K562 (cell line): ENCODE measurements around the gene C14orf180. TPM values are rescaled to one million over a fixed set of nuclear protein-coding genes. Genes with fewer than 3 reads are reported as not detected.

Source experiments
- ATAC-seq: fragments of 200-7000 bp; cut with Tn5 transposase; 3 replicates; pipeline ENCODE4 v1.9.1; 2020; ENCODE audit warnings: moderate library complexity
- BruUV-seq: library from RNA; stranded (reverse); fragments of 400-500 nt; replicated peaks from 2 replicates; lab custom pipeline; 2021; lab: Mats Ljungman, UMichigan
- CTCF ChIA-PET: fragments of 300-600 bp; formaldehyde crosslinking; extraction: SDS; loops from one replicate; lab custom pipeline; 2021; ENCODE audit warnings: low intra/inter-chr PET ratio; lab: Yijun Ruan, JAX
- POLR2A ChIA-PET: fragments of 300-600, 350-650 bp; sonication (Branson Sonifier 250); formaldehyde crosslinking; extraction: SDS; loops from one replicate; lab custom pipeline; 2021; ENCODE audit warnings: antibody characterized with exemption, inconsistent platforms; lab: Yijun Ruan, JAX
- DNase-seq, 4 experiments: peaks; one replicate each; pipeline versions ENCODE4 v3.0.0 to v3.0.0-alpha.2; 2011 to 2018; ENCODE audit warnings: low spot score in 3 of 4, mixed read lengths in 3 of 4; ENCODE audit errors: extremely low read depth in 1 of 4
- FAIRE-seq: peaks from 2 replicates; lab custom pipeline; 2011; peaks lifted over from hg19 to GRCh38; lab: Jason Lieb, UNC
- H2AFZ ChIP-seq: 2 replicates; pipeline ENCODE4 v1.6.0; 2011; ENCODE audit warnings: low read depth, low read length, control low read depth, inconsistent platforms
- H3K27ac ChIP-seq: fragments of 200-600 bp; 3 replicates; pipeline ENCODE4 v1.8.0; 2011; ENCODE audit warnings: low read depth, mild to moderate bottlenecking, control low read depth, inconsistent platforms, low read length, moderate library complexity, mixed read lengths; ENCODE audit errors: extremely low read depth
- H3K27me3 ChIP-seq, 2 experiments: fragments of 300-600 bp in 1 of 2; 2 replicates in 1 of 2; 3 replicates in 1 of 2; pipeline versions ENCODE4 v1.6.0 to v1.8.0; 2011; ENCODE audit warnings: inconsistent platforms in 2 of 2, low read length in 2 of 2, mild to moderate bottlenecking in 1 of 2, mixed read lengths in 1 of 2, moderate library complexity in 1 of 2; ENCODE audit not compliant: control insufficient read depth in 2 of 2, insufficient read depth in 2 of 2
- H3K36me3 ChIP-seq: fragments of 300-600 bp; 3 replicates; pipeline ENCODE4 v1.8.0; 2011; ENCODE audit warnings: mild to moderate bottlenecking, low read length, inconsistent platforms; ENCODE audit not compliant: control insufficient read depth, insufficient read depth
- H3K4me1 ChIP-seq, 2 experiments: fragments of 200-600 bp in 1 of 2; replicated peaks in 1 of 2; 2 replicates in 1 of 2; 3 replicates in 1 of 2; pipeline versions ENCODE4 v1.5.1 to v1.8.0; 2011; ENCODE audit warnings: inconsistent platforms in 2 of 2, low read length in 2 of 2, mild to moderate bottlenecking in 1 of 2, mixed read lengths in 1 of 2, moderate library complexity in 1 of 2; ENCODE audit not compliant: control insufficient read depth in 2 of 2, insufficient read depth in 2 of 2
- H3K4me2 ChIP-seq: 2 replicates; pipeline ENCODE4 v1.6.1; 2011; ENCODE audit warnings: low read length, control low read depth, inconsistent platforms, mixed read lengths; ENCODE audit not compliant: insufficient read depth
- H3K4me3 ChIP-seq: fragments of 200-600 bp; sonication (generic), shearing (Covaris generic); 2 replicates; pipeline ENCODE4 v1.5.1; 2016; ENCODE audit warnings: control low read depth, inconsistent platforms
- H3K79me2 ChIP-seq: fragments of 200-600 bp; 3 replicates; pipeline ENCODE4 v1.8.0; 2011; ENCODE audit warnings: low read length, inconsistent platforms; ENCODE audit not compliant: control insufficient read depth, insufficient read depth
- H3K9ac ChIP-seq, 2 experiments: 2 replicates each; pipeline versions ENCODE4 v1.6.0 to v1.6.1; 2011; ENCODE audit warnings: low read depth in 2 of 2, low read length in 2 of 2, control low read depth in 1 of 2, inconsistent platforms in 1 of 2, mild to moderate bottlenecking in 1 of 2, mixed read lengths in 1 of 2; ENCODE audit not compliant: insufficient read depth in 1 of 2
- H3K9me1 ChIP-seq: one replicate; pipeline ENCODE4 v1.6.0; 2011; ENCODE audit warnings: inconsistent platforms, mild to moderate bottlenecking, low read length, moderate library complexity; ENCODE audit not compliant: control insufficient read depth, insufficient read depth
- H3K9me3 ChIP-seq: replicated peaks from 2 replicates; pipeline ENCODE4 v1.5.1; 2011; ENCODE audit warnings: low read depth, low read length, inconsistent platforms; ENCODE audit not compliant: control insufficient read depth, insufficient read depth
- H4K20me1 ChIP-seq: replicated peaks from 2 replicates; pipeline ENCODE4 v1.6.1; 2011; ENCODE audit warnings: low read length, inconsistent platforms, mixed read lengths; ENCODE audit not compliant: control insufficient read depth, insufficient read depth
- EP300 ChIP-seq: IDR thresholded peaks from 2 replicates; pipeline ENCODE4 v1.6.1; 2012; ENCODE audit warnings: low read length, improper control_type of control experiment
- NR2C2 ChIP-seq, 2 experiments: fragments of 200-800 bp in 1 of 2; sonication (Bioruptor generic) in 1 of 2; sonication (generic) in 1 of 2; formaldehyde crosslinking in 1 of 2; IDR thresholded peaks; 2 replicates each; pipeline versions ENCODE4 v1.6.1 to v1.8.0; 2016 to 2022; ENCODE audit warnings: mild to moderate bottlenecking in 1 of 2, missing compliant biosample characterization in 1 of 2, missing genetic modification characterization in 1 of 2, missing genetic modification reagents in 1 of 2
- RBM17 ChIP-seq: fragments of 200-400 bp; formaldehyde crosslinking; IDR thresholded peaks from 2 replicates; pipeline ENCODE4 v1.6.1; 2017; ENCODE audit warnings: low read depth, mild to moderate bottlenecking, low read length, borderline replicate concordance
- RBM22 ChIP-seq: fragments of 200-400 bp; formaldehyde crosslinking; IDR thresholded peaks from 2 replicates; pipeline ENCODE4 v1.6.1; 2018; ENCODE audit warnings: low read length, low read depth; ENCODE audit not compliant: poor library complexity, severe bottlenecking
- RCOR1 ChIP-seq, 2 experiments: IDR thresholded peaks; 2 replicates each; pipeline ENCODE4 v1.6.1; 2012; ENCODE audit warnings: low read depth in 2 of 2, low read length in 2 of 2, borderline replicate concordance in 1 of 2, improper control_type of control experiment in 1 of 2
- SMARCA4 ChIP-seq: fragments of 450-650 bp; IDR thresholded peaks from 2 replicates; pipeline ENCODE4 v1.6.1; 2016
- STAT5B ChIP-seq: fragments of 250-450 bp; sonication (Bioruptor Pico); IDR thresholded peaks from 2 replicates; pipeline ENCODE4 v1.8.0; 2021; ENCODE audit warnings: mild to moderate bottlenecking, inconsistent platforms
- ZFX ChIP-seq: sonication (generic); formaldehyde crosslinking; IDR thresholded peaks from 2 replicates; pipeline ENCODE4 v1.8.0; 2022; ENCODE audit warnings: mild to moderate bottlenecking, missing genetic modification reagents, moderate library complexity
- ZKSCAN1 ChIP-seq: fragments of 150-350 bp; IDR thresholded peaks from 2 replicates; pipeline ENCODE4 v1.6.1; 2016; ENCODE audit warnings: low read depth, low read length
- ZNF3 ChIP-seq: fragments of 250-450 bp; sonication (Bioruptor Pico); IDR thresholded peaks from 2 replicates; pipeline ENCODE4 v1.5.0; 2021; ENCODE audit warnings: mild to moderate bottlenecking, moderate library complexity
- WGBS: fragments of 100-300 bp; shearing (Covaris generic); methylation state at CpG from one replicate; pipeline ENCODE4 v1.1.6; 2016; ENCODE audit warnings: low coverage, mixed read lengths; ENCODE audit not compliant: insufficient coverage; ENCODE audit errors: missing lambda C conversion rate; 5-methylcytosine and 5-hydroxymethylcytosine counted together
- in situ Hi-C: fragments of 300-500 bp; cut with MboI; formaldehyde crosslinking; loops from 4 replicates; pipeline ENCODE4 v1.15.0; 2018; ENCODE audit warnings: inconsistent platforms, mixed read lengths
- intact Hi-C: fragments of 100-400 bp; cut with micrococcal nuclease; formaldehyde crosslinking; loops from 2 replicates; pipeline ENCODE4 v1.14.2; 2022
- polyA plus RNA-seq, 8 experiments: library from polyadenylated mRNA; depleted of rRNA in 4 of 8; stranded (reverse) in 5 of 8; unstranded in 3 of 8; fragments of >200 nt; fragmentation: Nextera tagmentation in 2 of 8; fragmentation: Illumina TruSeq in 1 of 8; extraction: Ambion mirVana in 2 of 8; extraction: Trizol in 1 of 8; gene quantifications; 2 replicates each; pipeline versions ENCODE4 v1.2.1 to v1.2.3, GENCODE V29; 2011 to 2014; ENCODE audit warnings: inconsistent platforms in 1 of 8, missing spikeins in 1 of 8
- total RNA-seq, 7 experiments: library from RNA; depleted of rRNA in 6 of 7; stranded (reverse); fragments of >200 nt in 6 of 7; fragmentation: Illumina TruSeq in 2 of 7; extraction: Trizol in 2 of 7; gene quantifications; 2 replicates each; pipeline versions ENCODE4 v1.2.1 to v1.2.3, GENCODE V29; 2011 to 2021; ENCODE audit warnings: low replicate concordance in 1 of 7
- TF ChIP-seq, protein P1 (sequence below), 2 experiments: fragments of 200-800 bp in 1 of 2; sonication (Bioruptor generic) in 1 of 2; sonication (generic) in 1 of 2; formaldehyde crosslinking in 1 of 2; IDR thresholded peaks in 1 of 2; conservative IDR thresholded peaks in 1 of 2; 2 replicates each; pipeline versions ENCODE4 v1.5.0 to v1.6.1; 2016 to 2020; ENCODE audit warnings: missing compliant biosample characterization in 1 of 2, missing genetic modification characterization in 1 of 2, missing genetic modification reagents in 1 of 2
- TF ChIP-seq, protein P2 (sequence below): fragments of 450-650 bp; IDR thresholded peaks from 2 replicates; pipeline ENCODE4 v1.6.1; 2016; ENCODE audit warnings: low read depth, mild to moderate bottlenecking, moderate library complexity
- TF ChIP-seq, protein P3 (sequence below): sonication (generic); formaldehyde crosslinking; IDR thresholded peaks from 2 replicates; pipeline ENCODE4 v1.8.0; 2022; ENCODE audit warnings: mild to moderate bottlenecking, low read depth, missing genetic modification reagents
- TF ChIP-seq, protein P4 (sequence below): fragments of 250-450 bp; sonication (Bioruptor Pico); IDR thresholded peaks from 2 replicates; pipeline ENCODE4 v1.5.0; 2020; ENCODE audit warnings: mild to moderate bottlenecking, borderline replicate concordance
- TF ChIP-seq, protein P5 (sequence below): fragments of 250-450 bp; sonication (Bioruptor Pico); IDR thresholded peaks from 2 replicates; pipeline ENCODE4 v1.5.0; 2020; ENCODE audit warnings: mild to moderate bottlenecking

C14orf180 gene
- total and polyA plus RNA-seq, 9 of the 15 experiments (the other 6 are each of a cell fraction or from before 2014, with no cell fraction given): not detected

DNA sequence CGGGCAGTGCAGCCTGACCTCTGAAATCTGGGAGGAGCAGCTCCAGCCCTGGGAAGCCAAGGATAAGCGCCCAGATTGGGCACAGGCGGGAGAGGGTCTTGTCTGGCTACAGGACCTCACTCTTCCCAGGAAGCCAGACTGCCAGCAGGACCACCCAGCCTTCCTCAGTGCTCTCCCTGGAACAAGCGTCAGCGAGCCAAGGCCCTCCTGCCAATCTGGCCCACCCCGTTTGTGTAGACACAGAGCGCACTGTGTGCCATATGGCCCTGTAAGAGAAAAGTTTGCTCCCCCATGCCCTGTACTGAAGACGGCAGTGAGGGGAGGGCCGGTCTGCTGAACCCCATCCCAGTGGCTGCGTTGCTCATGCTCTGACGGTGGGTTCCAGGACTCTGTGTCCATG lies 1.2 kb upstream of the C14orf180 start:
- no peak overlapping the region for H2AFZ ChIP-seq
- no peak overlapping the region for H3K27ac ChIP-seq
- H3K4me3 ChIP-seq: no peak overlapping the region
- no peak overlapping the region for H3K9ac ChIP-seq
- FAIRE-seq (no peak), ATAC-seq (no peak), DNase-seq (no peak)
- no peaks in the 10 kb centered on the region for H4K20me1 ChIP-seq
- no peaks in the 10 kb centered on the region for H3K79me2 ChIP-seq
- POLR2A ChIA-PET: interaction anchor here (2.0 kb wide), 1 partner anchor 10 kb away, joined by 7 read pairs; no protein-coding TSS in a partner anchor
- intact Hi-C loops: no loop called here
- H3K9me1 ChIP-seq: no peaks in the 10 kb centered on the region
- no TSS peak for BruUV-seq
- CTCF ChIA-PET: no interaction called here
- peaks cover 25 to 92% of the 10 kb centered on the region in 2 experiments for H3K4me1 ChIP-seq
- in situ Hi-C loops: no loop called here
- peaks cover 0 to 9% of the 10 kb centered on the region in 2 experiments; a peak in 1 of 5 replicates for H3K27me3 ChIP-seq
- WGBS: 18% methylated on average over 6 of the region's 11 CpGs
- no peaks in the 10 kb centered on the region for H3K36me3 ChIP-seq
- H3K4me2 ChIP-seq: no peak overlapping the region
- no peaks in the 10 kb centered on the region for H3K9me3 ChIP-seq
- TF ChIP-seq ZNF3 (CRISPR knock-in tag): no peak
- TF ChIP-seq, protein P1, sequence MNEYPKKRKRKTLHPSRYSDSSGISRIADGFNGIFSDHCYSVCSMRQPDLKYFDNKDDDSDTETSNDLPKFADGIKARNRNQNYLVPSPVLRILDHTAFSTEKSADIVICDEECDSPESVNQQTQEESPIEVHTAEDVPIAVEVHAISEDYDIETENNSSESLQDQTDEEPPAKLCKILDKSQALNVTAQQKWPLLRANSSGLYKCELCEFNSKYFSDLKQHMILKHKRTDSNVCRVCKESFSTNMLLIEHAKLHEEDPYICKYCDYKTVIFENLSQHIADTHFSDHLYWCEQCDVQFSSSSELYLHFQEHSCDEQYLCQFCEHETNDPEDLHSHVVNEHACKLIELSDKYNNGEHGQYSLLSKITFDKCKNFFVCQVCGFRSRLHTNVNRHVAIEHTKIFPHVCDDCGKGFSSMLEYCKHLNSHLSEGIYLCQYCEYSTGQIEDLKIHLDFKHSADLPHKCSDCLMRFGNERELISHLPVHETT (CRISPR knock-in tag; conservative IDR thresholded peaks at IDR 0.05 in 1 of 2, IDR thresholded peaks at IDR 0.05 in 1 of 2): no peak
- TF ChIP-seq NR2C2 (CRISPR knock-in tag; IDR thresholded peaks at IDR 0.05): no peak
- no peak for TF ChIP-seq NR2C2 (tag; IDR thresholded peaks at IDR 0.05)
- TF ChIP-seq, protein P2, sequence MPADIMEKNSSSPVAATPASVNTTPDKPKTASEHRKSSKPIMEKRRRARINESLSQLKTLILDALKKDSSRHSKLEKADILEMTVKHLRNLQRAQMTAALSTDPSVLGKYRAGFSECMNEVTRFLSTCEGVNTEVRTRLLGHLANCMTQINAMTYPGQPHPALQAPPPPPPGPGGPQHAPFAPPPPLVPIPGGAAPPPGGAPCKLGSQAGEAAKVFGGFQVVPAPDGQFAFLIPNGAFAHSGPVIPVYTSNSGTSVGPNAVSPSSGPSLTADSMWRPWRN: no peak
- TF ChIP-seq, protein P3, sequence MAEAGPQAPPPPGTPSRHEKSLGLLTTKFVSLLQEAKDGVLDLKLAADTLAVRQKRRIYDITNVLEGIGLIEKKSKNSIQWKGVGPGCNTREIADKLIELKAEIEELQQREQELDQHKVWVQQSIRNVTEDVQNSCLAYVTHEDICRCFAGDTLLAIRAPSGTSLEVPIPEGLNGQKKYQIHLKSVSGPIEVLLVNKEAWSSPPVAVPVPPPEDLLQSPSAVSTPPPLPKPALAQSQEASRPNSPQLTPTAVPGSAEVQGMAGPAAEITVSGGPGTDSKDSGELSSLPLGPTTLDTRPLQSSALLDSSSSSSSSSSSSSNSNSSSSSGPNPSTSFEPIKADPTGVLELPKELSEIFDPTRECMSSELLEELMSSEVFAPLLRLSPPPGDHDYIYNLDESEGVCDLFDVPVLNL (CRISPR knock-in tag): no peak
- TF ChIP-seq STAT5B (CRISPR knock-in tag): no peak
- TF ChIP-seq, protein P4, sequence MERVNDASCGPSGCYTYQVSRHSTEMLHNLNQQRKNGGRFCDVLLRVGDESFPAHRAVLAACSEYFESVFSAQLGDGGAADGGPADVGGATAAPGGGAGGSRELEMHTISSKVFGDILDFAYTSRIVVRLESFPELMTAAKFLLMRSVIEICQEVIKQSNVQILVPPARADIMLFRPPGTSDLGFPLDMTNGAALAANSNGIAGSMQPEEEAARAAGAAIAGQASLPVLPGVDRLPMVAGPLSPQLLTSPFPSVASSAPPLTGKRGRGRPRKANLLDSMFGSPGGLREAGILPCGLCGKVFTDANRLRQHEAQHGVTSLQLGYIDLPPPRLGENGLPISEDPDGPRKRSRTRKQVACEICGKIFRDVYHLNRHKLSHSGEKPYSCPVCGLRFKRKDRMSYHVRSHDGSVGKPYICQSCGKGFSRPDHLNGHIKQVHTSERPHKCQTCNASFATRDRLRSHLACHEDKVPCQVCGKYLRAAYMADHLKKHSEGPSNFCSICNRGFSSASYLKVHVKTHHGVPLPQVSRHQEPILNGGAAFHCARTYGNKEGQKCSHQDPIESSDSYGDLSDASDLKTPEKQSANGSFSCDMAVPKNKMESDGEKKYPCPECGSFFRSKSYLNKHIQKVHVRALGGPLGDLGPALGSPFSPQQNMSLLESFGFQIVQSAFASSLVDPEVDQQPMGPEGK (CRISPR knock-in tag): no peak
- TF ChIP-seq, protein P5, sequence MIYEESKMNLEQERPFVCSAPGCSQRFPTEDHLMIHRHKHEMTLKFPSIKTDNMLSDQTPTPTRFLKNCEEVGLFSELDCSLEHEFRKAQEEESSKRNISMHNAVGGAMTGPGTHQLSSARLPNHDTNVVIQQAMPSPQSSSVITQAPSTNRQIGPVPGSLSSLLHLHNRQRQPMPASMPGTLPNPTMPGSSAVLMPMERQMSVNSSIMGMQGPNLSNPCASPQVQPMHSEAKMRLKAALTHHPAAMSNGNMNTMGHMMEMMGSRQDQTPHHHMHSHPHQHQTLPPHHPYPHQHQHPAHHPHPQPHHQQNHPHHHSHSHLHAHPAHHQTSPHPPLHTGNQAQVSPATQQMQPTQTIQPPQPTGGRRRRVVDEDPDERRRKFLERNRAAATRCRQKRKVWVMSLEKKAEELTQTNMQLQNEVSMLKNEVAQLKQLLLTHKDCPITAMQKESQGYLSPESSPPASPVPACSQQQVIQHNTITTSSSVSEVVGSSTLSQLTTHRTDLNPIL (CRISPR knock-in tag): no peak
- no peak for TF ChIP-seq ZKSCAN1
- TF ChIP-seq RBM17: no peak
- no peak for TF ChIP-seq EP300
- no peak for TF ChIP-seq ZFX (CRISPR knock-in tag)
- no peak for TF ChIP-seq RBM22
- no peak for TF ChIP-seq SMARCA4
- TF ChIP-seq RCOR1 (IDR thresholded peaks at IDR 0.05; ENCODE audit: borderline replicate concordance in 1 of 2, low read depth in 2 of 2, low read length in 2 of 2): no peak
